Measurements from ENCODE around the gene SAYSD1. TPM values are rescaled to one million over a fixed set of nuclear protein-coding genes. Genes with fewer than 3 reads are reported as not detected.

The SAYSD1 gene
- total and polyA plus RNA-seq, 9 of the 15 experiments (the other 6 are each of a cell fraction or from before 2014, with no cell fraction given), result 3.5 to 19.1 (median 12.4) TPM

- intact Hi-C loops (cut with micrococcal nuclease), result loop anchor here (5.0 kb wide), 1 partner anchor 217 kb away; no protein-coding TSS in a partner anchor
- no peak for ATAC-seq
- WGBS (ENCODE audit: insufficient coverage, low coverage, missing lambda C conversion rate), result 0% methylated on average over 5 of the region's 5 CpGs
- POLR2A ChIA-PET, result interaction anchor here (0.6 kb wide), 1 partner anchor 325 kb away, joined by 6 read pairs; no protein-coding TSS in a partner anchor
- H3K4me1 ChIP-seq (replicated peaks in 1 of 2; ENCODE audit: control insufficient read depth in 2 of 2, insufficient read depth in 2 of 2, low read length in 2 of 2), result no peaks in the 10 kb centered on the region; a peak in 1 of 5 replicates
- no peaks in the 10 kb centered on the region for H3K36me3 ChIP-seq (ENCODE audit: control insufficient read depth, insufficient read depth, low read length)
- H3K79me2 ChIP-seq (ENCODE audit: control insufficient read depth, insufficient read depth, low read length), result no peaks in the 10 kb centered on the region
- H3K27ac ChIP-seq (ENCODE audit: extremely low read depth, low read depth, low read length), result no peak overlapping the region
- H3K27me3 ChIP-seq (ENCODE audit: control insufficient read depth in 2 of 2, insufficient read depth in 2 of 2, low read length in 2 of 2), result peaks cover 26 to 78% of the 10 kb centered on the region in 2 experiments
- peaks cover 16% of the 10 kb centered on the region for H4K20me1 ChIP-seq (replicated peaks; ENCODE audit: control insufficient read depth, insufficient read depth, low read length)
- H3K4me3 ChIP-seq, result no peak overlapping the region
- no peak overlapping the region for H3K4me2 ChIP-seq (ENCODE audit: insufficient read depth, low read length)
- H3K9me3 ChIP-seq (replicated peaks; ENCODE audit: control insufficient read depth, insufficient read depth, low read depth, low read length), result no peaks in the 10 kb centered on the region
- BruUV-seq (replicated peaks), result no TSS peak
- H3K9ac ChIP-seq (ENCODE audit: insufficient read depth in 1 of 2, low read depth in 2 of 2, low read length in 2 of 2), result no peak overlapping the region
- CTCF ChIA-PET (ENCODE audit: low intra/inter-chr PET ratio), result no interaction called here
- H3K9me1 ChIP-seq (ENCODE audit: control insufficient read depth, insufficient read depth, low read length), result no peaks in the 10 kb centered on the region
- H2AFZ ChIP-seq (ENCODE audit: low read depth, low read length), result no peak overlapping the region
- FAIRE-seq, result no peak
- no peak for DNase-seq (ENCODE audit: extremely low read depth in 1 of 4, low spot score in 3 of 4)
- in situ Hi-C loops (cut with MboI), result no loop called here
- TF ChIP-seq CTCFL (IDR thresholded peaks at IDR 0.05; ENCODE audit: borderline replicate concordance, insufficient read depth, low read depth, low read length, poor library complexity, severe bottlenecking), result no peak
- no peak for TF ChIP-seq SMAD1 (IDR thresholded peaks at IDR 0.05; ENCODE audit: low read depth, low read length, partially characterized antibody)
- no peak for TF ChIP-seq XRCC5 (IDR thresholded peaks at IDR 0.05; ENCODE audit: low read depth, low read length)
- TF ChIP-seq SFPQ (IDR thresholded peaks at IDR 0.05; ENCODE audit: low read depth, low read length), result no peak
- no peak for TF ChIP-seq JUNB (CRISPR knock-in tag; conservative IDR thresholded peaks at IDR 0.05)
- TF ChIP-seq NFIC (IDR thresholded peaks at IDR 0.05), result no peak
- TF ChIP-seq MNT (conservative IDR thresholded peaks at IDR 0.05), result no peak
- TF ChIP-seq ZMIZ1 (IDR thresholded peaks at IDR 0.05; ENCODE audit: low read depth in 2 of 2, low read length in 2 of 2), result no peak
- TF ChIP-seq MCM7 (IDR thresholded peaks at IDR 0.05), result no peak
- TF ChIP-seq RFX7 (CRISPR knock-in tag; IDR thresholded peaks at IDR 0.05), result no peak
- TF ChIP-seq XRCC4 (IDR thresholded peaks at IDR 0.05; ENCODE audit: extremely low read depth, insufficient read depth, insufficient read length), result no peak
Observed at GRCh38 chr6:39085129-39085797, 29.7 kb downstream of the SAYSD1 start.
